H1 (cell line): ENCODE data around the gene C3orf52. TPM values are rescaled to one million over a fixed set of nuclear protein-coding genes. Genes with fewer than 3 reads are reported as not detected.

Source experiments
- CTCF ChIA-PET: fragments of 300-600 bp; sonication (Branson Sonifier 250); formaldehyde crosslinking; loops from one replicate; lab custom pipeline; 2021; ENCODE audit not compliant: partially characterized antibody; lab: Charles Lee
- POLR2A ChIA-PET: fragments of 300-600 bp; sonication (Branson Sonifier 250); formaldehyde crosslinking; loops from one replicate; lab custom pipeline; 2021; ENCODE audit warnings: inconsistent platforms; ENCODE audit not compliant: partially characterized antibody; lab: Charles Lee
- DNase-seq, 2 experiments: peaks; one replicate each; pipeline versions ENCODE4 v3.0.0 to v3.0.0-alpha.2; 2010 to 2022; ENCODE audit warnings: low spot score in 2 of 2, low read depth in 1 of 2, mixed read lengths in 1 of 2
- FAIRE-seq: peaks from 2 replicates; lab custom pipeline; 2011; peaks lifted over from hg19 to GRCh38; lab: Jason Lieb, UNC
- H2AFZ ChIP-seq: 2 replicates; pipeline ENCODE4 v1.8.1; 2012; ENCODE audit warnings: low read length, inconsistent platforms
- H2AK5ac ChIP-seq: 2 replicates; pipeline ENCODE4 v1.6.1; 2013; ENCODE audit warnings: low read depth, low read length
- H2BK120ac ChIP-seq: replicated peaks from 2 replicates; pipeline ENCODE3; 2013; ENCODE audit warnings: low read depth, low read length, inconsistent platforms
- H2BK12ac ChIP-seq: 2 replicates; pipeline ENCODE4 v1.6.1; 2013; ENCODE audit warnings: low read depth, low read length
- H2BK15ac ChIP-seq: 2 replicates; pipeline ENCODE4 v1.6.1; 2013; ENCODE audit warnings: low read length
- H2BK20ac ChIP-seq: 2 replicates; pipeline ENCODE4 v1.6.1; 2013; ENCODE audit warnings: low read length
- H2BK5ac ChIP-seq: 2 replicates; pipeline ENCODE4 v1.6.1; 2013; ENCODE audit warnings: low read depth, low read length
- H3K14ac ChIP-seq: 2 replicates; pipeline ENCODE4 v1.6.1; 2013; ENCODE audit warnings: inconsistent platforms; ENCODE audit not compliant: insufficient read length
- H3K18ac ChIP-seq: 2 replicates; pipeline ENCODE4 v1.6.1; 2013; ENCODE audit warnings: low read length; ENCODE audit errors: extremely low read depth
- H3K23ac ChIP-seq: 2 replicates; pipeline ENCODE4 v1.6.1; 2013; ENCODE audit warnings: inconsistent platforms; ENCODE audit not compliant: insufficient read length
- H3K23me2 ChIP-seq: 2 replicates; pipeline ENCODE4 v1.6.1; 2013; ENCODE audit warnings: low read depth, low read length
- H3K27ac ChIP-seq: 2 replicates; pipeline ENCODE4 v1.6.1; 2011; ENCODE audit warnings: low read depth, low read length, inconsistent platforms
- H3K27me3 ChIP-seq, 4 experiments: replicated peaks in 1 of 4; 1 replicate in 1 of 4; 2 replicates in 3 of 4; pipeline versions ENCODE4 v1.6.1 to v1.8.1; 2011 to 2013; ENCODE audit warnings: low read length in 3 of 4, mild to moderate bottlenecking in 3 of 4, inconsistent platforms in 2 of 4, mixed read lengths in 2 of 4, moderate library complexity in 1 of 4; ENCODE audit not compliant: control insufficient read depth in 3 of 4, insufficient read depth in 3 of 4; ENCODE audit errors: extremely low read depth in 1 of 4
- H3K36me3 ChIP-seq, 4 experiments: 2 replicates each; pipeline versions ENCODE4 v1.6.1 to v1.8.1; 2011 to 2013; ENCODE audit warnings: mild to moderate bottlenecking in 4 of 4, low read length in 3 of 4, moderate library complexity in 2 of 4, control low read depth in 1 of 4, inconsistent platforms in 1 of 4; ENCODE audit not compliant: insufficient read depth in 4 of 4, control insufficient read depth in 2 of 4
- H3K4ac ChIP-seq: replicated peaks from 2 replicates; pipeline ENCODE3; 2013; ENCODE audit warnings: low read length, low read depth, mixed read lengths, inconsistent platforms; ENCODE audit not compliant: insufficient read length
- H3K4me1 ChIP-seq, 4 experiments: replicated peaks in 1 of 4; 1 replicate in 1 of 4; 2 replicates in 3 of 4; pipeline versions ENCODE4 v1.6.1 to v1.8.1; 2011 to 2013; ENCODE audit warnings: low read length in 3 of 4, inconsistent platforms in 2 of 4, mixed read lengths in 1 of 4; ENCODE audit not compliant: insufficient read depth in 4 of 4, control insufficient read depth in 3 of 4
- H3K4me2 ChIP-seq, 2 experiments: 2 replicates each; pipeline versions ENCODE4 v1.6.1 to v1.8.1; 2011 to 2013; ENCODE audit warnings: low read depth in 2 of 2, low read length in 2 of 2, control low read depth in 1 of 2, inconsistent platforms in 1 of 2, mild to moderate bottlenecking in 1 of 2; ENCODE audit not compliant: insufficient read depth in 1 of 2
- H3K4me3 ChIP-seq, 4 experiments: fragments of 200-600, 300-600 bp in 1 of 4; sonication (generic), shearing (Covaris generic), sonication (Bioruptor Twin) in 1 of 4; 2 replicates each; pipeline versions ENCODE4 v1.5.1 to v1.8.1; 2011 to 2016; ENCODE audit warnings: low read length in 4 of 4, low read depth in 3 of 4, control low read depth in 2 of 4, inconsistent platforms in 2 of 4, mild to moderate bottlenecking in 2 of 4, mixed read lengths in 1 of 4, moderate library complexity in 1 of 4; ENCODE audit not compliant: insufficient read depth in 2 of 4; ENCODE audit errors: extremely low read depth in 1 of 4
- H3K56ac ChIP-seq: replicated peaks from 2 replicates; pipeline ENCODE3; 2013; ENCODE audit warnings: low read depth, mild to moderate bottlenecking, mixed read lengths, low read length, inconsistent platforms; ENCODE audit not compliant: insufficient read length
- H3K79me1 ChIP-seq: 2 replicates; pipeline ENCODE4 v1.6.1; 2013; ENCODE audit warnings: low read depth, low read length, control low read depth
- H3K79me2 ChIP-seq, 2 experiments: 2 replicates each; pipeline versions ENCODE4 v1.6.1 to v1.8.1; 2012 to 2013; ENCODE audit warnings: low read length in 2 of 2, mild to moderate bottlenecking in 2 of 2, inconsistent platforms in 1 of 2; ENCODE audit not compliant: insufficient read depth in 2 of 2, control insufficient read depth in 1 of 2
- H3K9ac ChIP-seq, 4 experiments: replicated peaks in 1 of 4; 1 replicate in 1 of 4; 2 replicates in 3 of 4; pipeline versions ENCODE4 v1.6.1 to v1.8.1; 2011 to 2013; ENCODE audit warnings: low read depth in 3 of 4, low read length in 3 of 4, control low read depth in 2 of 4, mild to moderate bottlenecking in 2 of 4, moderate library complexity in 2 of 4, inconsistent platforms in 1 of 4; ENCODE audit errors: extremely low read depth in 1 of 4
- H3K9me3 ChIP-seq, 2 experiments: 2 replicates each; pipeline versions ENCODE4 v1.6.1 to v1.8.1; 2012 to 2013; ENCODE audit warnings: mild to moderate bottlenecking in 2 of 2, moderate library complexity in 2 of 2, control low read depth in 1 of 2, inconsistent platforms in 1 of 2, low read depth in 1 of 2, low read length in 1 of 2, mixed read lengths in 1 of 2; ENCODE audit not compliant: insufficient read depth in 2 of 2
- H4K20me1 ChIP-seq, 2 experiments: replicated peaks in 1 of 2; 2 replicates each; pipeline versions ENCODE3 to v1.8.1; 2011 to 2013; ENCODE audit warnings: inconsistent platforms in 2 of 2, low read length in 2 of 2, mild to moderate bottlenecking in 1 of 2; ENCODE audit not compliant: insufficient read depth in 2 of 2, control insufficient read depth in 1 of 2
- H4K5ac ChIP-seq: 2 replicates; pipeline ENCODE4 v1.6.1; 2013; ENCODE audit warnings: low read length, low read depth, mixed read lengths, inconsistent platforms; ENCODE audit not compliant: insufficient read length
- H4K8ac ChIP-seq: 2 replicates; pipeline ENCODE4 v1.8.0; 2013; ENCODE audit warnings: mild to moderate bottlenecking, moderate library complexity, low read length, inconsistent platforms; ENCODE audit not compliant: insufficient read depth; ENCODE audit errors: extremely low read depth
- H4K91ac ChIP-seq: replicated peaks from 2 replicates; pipeline ENCODE3; 2013; ENCODE audit warnings: low read length, mixed read lengths, inconsistent platforms; ENCODE audit not compliant: insufficient read length
- ASH2L ChIP-seq: fragments of 200-600, 300-600 bp; sonication (generic); IDR thresholded peaks from one replicate; pipeline ENCODE4 v1.7.1; 2017; ENCODE audit warnings: low read length
- CHD1 ChIP-seq: IDR thresholded peaks from 2 replicates; pipeline ENCODE4 v1.6.1; 2012; ENCODE audit warnings: low read depth, low read length, improper control_type of control experiment
- CTBP2 ChIP-seq: IDR thresholded peaks from 2 replicates; pipeline ENCODE4 v1.7.0; 2011; ENCODE audit warnings: borderline replicate concordance, mild to moderate bottlenecking, moderate library complexity, mixed read lengths, low read length; ENCODE audit not compliant: insufficient read depth, insufficient read length
- E2F6 ChIP-seq: IDR thresholded peaks from 2 replicates; pipeline ENCODE4 v1.6.1; 2012; ENCODE audit warnings: inconsistent platforms
- EGR1 ChIP-seq: IDR thresholded peaks from 2 replicates; pipeline ENCODE4 v1.6.1; 2011; ENCODE audit warnings: low read depth, low read length, borderline replicate concordance
- HDAC6 ChIP-seq: IDR thresholded peaks from one replicate; pipeline ENCODE4 v1.7.1; 2012; ENCODE audit warnings: low read depth, mild to moderate bottlenecking, inconsistent platforms, low read length, moderate library complexity
- KDM4A ChIP-seq: IDR thresholded peaks from one replicate; pipeline ENCODE4 v1.7.1; 2012; ENCODE audit warnings: low read depth, mild to moderate bottlenecking, moderate library complexity, low read length, inconsistent platforms; ENCODE audit not compliant: severe bottlenecking
- POLR2AphosphoS5 ChIP-seq: IDR thresholded peaks from 2 replicates; pipeline ENCODE4 v1.6.1; 2011; ENCODE audit warnings: low read depth, low read length
- RAD21 ChIP-seq, 2 experiments: IDR thresholded peaks in 1 of 2; conservative IDR thresholded peaks in 1 of 2; 2 replicates each; pipeline ENCODE4 v1.6.1; 2011; ENCODE audit warnings: low read depth in 2 of 2, low read length in 2 of 2, improper control_type of control experiment in 1 of 2, inconsistent platforms in 1 of 2, mild to moderate bottlenecking in 1 of 2, moderate library complexity in 1 of 2
- SIRT6 ChIP-seq: IDR thresholded peaks from one replicate; pipeline ENCODE4 v1.7.1; 2012; ENCODE audit warnings: low read length, inconsistent platforms
- SP2 ChIP-seq: IDR thresholded peaks from 2 replicates; pipeline ENCODE4 v1.6.1; 2012; ENCODE audit warnings: mild to moderate bottlenecking, low read length, inconsistent platforms
- SP4 ChIP-seq: IDR thresholded peaks from 2 replicates; pipeline ENCODE4 v1.6.1; 2012; ENCODE audit warnings: low read length, inconsistent platforms
- polyA plus RNA-seq, 7 experiments: library from polyadenylated mRNA; depleted of rRNA in 3 of 7; stranded (reverse) in 5 of 7; unstranded in 2 of 7; fragments of >200 nt in 5 of 7; fragments of 200-250 nt in 2 of 7; gene quantifications; 1 replicate in 5 of 7; 2 replicates in 1 of 7; 4 replicates in 1 of 7; pipeline versions ENCODE4 v1.2.1 to v1.2.3, GENCODE V29; 2011 to 2013; ENCODE audit warnings: missing spikeins in 2 of 7, mixed read lengths in 2 of 7
- total RNA-seq: library from RNA; stranded (reverse); fragmentation: NEBNext Ultra II Directional; extraction: Animal tissue kit (Norgen Biotek cat#: 25700); gene quantifications from 2 replicates; pipeline ENCODE4 v1.2.1, GENCODE V29; 2021

Gene C3orf52
- total and polyA plus RNA-seq, 2 of the 8 experiments (the other 6 are each of a cell fraction or from before 2014, with no cell fraction given): 9.7 to 13.1 TPM

- Histone ChIP-seq H3K23ac (no peak overlapping the region), H2AK5ac (no peak overlapping the region), H2AFZ (no peak overlapping the region), H3K18ac (no peak overlapping the region), H3K27me3 (no peaks in the 10 kb centered on the region), H2BK15ac (no peak overlapping the region), H4K20me1 (no peaks in the 10 kb centered on the region), H4K8ac (no peak overlapping the region), H2BK12ac (no peak overlapping the region), H3K4me3 (no peak overlapping the region), H2BK5ac (no peak overlapping the region), H3K4me1 (peaks cover 0 to 20% (median 11%) of the 10 kb centered on the region in 4 experiments; a peak in 5 of 7 replicates), H3K79me1 (no peaks in the 10 kb centered on the region), H3K79me2 (no peaks in the 10 kb centered on the region)
- no peak for FAIRE-seq
- ChIA-PET CTCF (interaction anchor here (0.9 to 1.9 kb wide), 4 partner anchors 11 to 411 kb away, joined by 3 to 11 read pairs (median 3); no protein-coding TSS in a partner anchor), POLR2A (interaction anchor here (1.1 kb wide), 1 partner anchor 11 kb away, joined by 3 read pairs; no protein-coding TSS in a partner anchor)
- no peak for TF ChIP-seq HDAC6
- TF ChIP-seq E2F6: no peak
- no peak for TF ChIP-seq SP4
- no peak for TF ChIP-seq EGR1
- no peak for TF ChIP-seq CHD1
- TF ChIP-seq ASH2L: no peak
- TF ChIP-seq SIRT6: no peak
- no peak for TF ChIP-seq SP2
- TF ChIP-seq KDM4A: no peak
- TF ChIP-seq CTBP2: no peak
- TF ChIP-seq POLR2AphosphoS5: no peak
- no peak for TF ChIP-seq RAD21 (IDR thresholded peaks at IDR 0.05 in 1 of 2, conservative IDR thresholded peaks at IDR 0.05 in 1 of 2; ENCODE audit: low read depth in 2 of 2, low read length in 2 of 2)
- TF ChIP-seq, all 59 proteins: peak for 0
- Histone ChIP-seq H3K4me2 (no peak overlapping the region), H2BK120ac (no peak overlapping the region), H3K14ac (no peak overlapping the region), H3K4ac (no peak overlapping the region), H3K56ac (no peak overlapping the region), H3K36me3 (no peaks in the 10 kb centered on the region; a peak in 1 of 8 replicates), H2BK20ac (no peak overlapping the region), H3K9ac (no peak overlapping the region), H3K23me2 (no peaks in the 10 kb centered on the region), H3K27ac (no peak overlapping the region), H4K5ac (no peak overlapping the region), H3K9me3 (no peaks in the 10 kb centered on the region), H4K91ac (no peak overlapping the region)
- no peak for DNase-seq
These were observed 36.7 kb downstream of the C3orf52 start for GRCh38 chr3:112122870-112123269.
